HEK293T (cell line): Measurements from ENCODE around the gene ALPI.

Experiments used
- ELF4 ChIP-seq: fragments of 450-650 bp; IDR thresholded peaks from 2 replicates; pipeline ENCODE4 v1.6.1; 2017; ENCODE audit warnings: antibody characterized with exemption
- FOXA1 ChIP-seq: fragments of 450-650 bp; IDR thresholded peaks from 2 replicates; pipeline ENCODE4 v1.6.1; 2016; ENCODE audit warnings: mild to moderate bottlenecking
- FOXK2 ChIP-seq: fragments of 450-650 bp; IDR thresholded peaks from 2 replicates; pipeline ENCODE4 v1.6.1; 2016; ENCODE audit warnings: mild to moderate bottlenecking

DNA sequence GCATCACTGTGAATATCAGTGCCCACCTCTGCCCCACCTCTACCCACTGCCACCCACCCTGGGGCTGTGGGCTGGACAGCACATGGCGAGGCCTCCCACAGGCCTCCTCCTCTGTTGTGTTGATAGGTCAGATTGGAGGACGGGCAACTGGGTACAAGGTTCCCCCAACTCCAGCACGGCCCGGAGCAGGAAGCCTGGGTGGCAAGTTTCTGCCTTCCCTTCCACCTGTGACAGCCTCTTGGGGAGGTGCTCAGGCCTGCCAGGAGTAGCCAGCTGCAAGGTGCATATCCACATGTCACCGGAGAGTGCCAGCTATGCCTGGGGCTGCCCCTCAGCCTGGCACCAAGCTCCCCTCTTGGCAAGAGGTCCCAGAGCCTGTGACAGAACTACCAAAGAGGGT lies 38.6 kb downstream of the ALPI start:
- no peak for TF ChIP-seq ELF4
- TF ChIP-seq FOXK2: no peak
- no peak for TF ChIP-seq FOXA1
